ENCODE results near the gene TMEM40.
A peak's percentile ranks its signal among the peaks of the same experiment; 100 is the strongest.
"Not testable (repeated sequence)": the region's sequence is repeated elsewhere in the genome, so short reads cannot be mapped to it uniquely, and the experiment has no call there.

Gene TMEM40

GRCh38 chr3:12727481-12727880, 31.6 kb downstream of the TMEM40 start:
- H3K4me3 ChIP-seq (ENCODE audit: low read depth, low read length): no peak overlapping the region
- TF ChIP-seq, protein P1, sequence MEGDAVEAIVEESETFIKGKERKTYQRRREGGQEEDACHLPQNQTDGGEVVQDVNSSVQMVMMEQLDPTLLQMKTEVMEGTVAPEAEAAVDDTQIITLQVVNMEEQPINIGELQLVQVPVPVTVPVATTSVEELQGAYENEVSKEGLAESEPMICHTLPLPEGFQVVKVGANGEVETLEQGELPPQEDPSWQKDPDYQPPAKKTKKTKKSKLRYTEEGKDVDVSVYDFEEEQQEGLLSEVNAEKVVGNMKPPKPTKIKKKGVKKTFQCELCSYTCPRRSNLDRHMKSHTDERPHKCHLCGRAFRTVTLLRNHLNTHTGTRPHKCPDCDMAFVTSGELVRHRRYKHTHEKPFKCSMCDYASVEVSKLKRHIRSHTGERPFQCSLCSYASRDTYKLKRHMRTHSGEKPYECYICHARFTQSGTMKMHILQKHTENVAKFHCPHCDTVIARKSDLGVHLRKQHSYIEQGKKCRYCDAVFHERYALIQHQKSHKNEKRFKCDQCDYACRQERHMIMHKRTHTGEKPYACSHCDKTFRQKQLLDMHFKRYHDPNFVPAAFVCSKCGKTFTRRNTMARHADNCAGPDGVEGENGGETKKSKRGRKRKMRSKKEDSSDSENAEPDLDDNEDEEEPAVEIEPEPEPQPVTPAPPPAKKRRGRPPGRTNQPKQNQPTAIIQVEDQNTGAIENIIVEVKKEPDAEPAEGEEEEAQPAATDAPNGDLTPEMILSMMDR (IDR thresholded peaks at IDR 0.05; ENCODE audit: low read depth, low read length): no peak

GRCh38 chr3:12725436-12725835, 33.6 kb downstream of the TMEM40 start:
- no peak overlapping the region for H3K4me3 ChIP-seq (ENCODE audit: low read depth, low read length)
- TF ChIP-seq, protein P1 (IDR thresholded peaks at IDR 0.05; ENCODE audit: low read depth, low read length): no peak

- no peak overlapping the region for H3K4me3 ChIP-seq (ENCODE audit: low read depth, low read length)
- TF ChIP-seq, protein P1 (IDR thresholded peaks at IDR 0.05; ENCODE audit: low read depth, low read length): no peak
Observed at GRCh38 chr3:12724794-12725193, 34.3 kb downstream of the TMEM40 start.

DNA sequence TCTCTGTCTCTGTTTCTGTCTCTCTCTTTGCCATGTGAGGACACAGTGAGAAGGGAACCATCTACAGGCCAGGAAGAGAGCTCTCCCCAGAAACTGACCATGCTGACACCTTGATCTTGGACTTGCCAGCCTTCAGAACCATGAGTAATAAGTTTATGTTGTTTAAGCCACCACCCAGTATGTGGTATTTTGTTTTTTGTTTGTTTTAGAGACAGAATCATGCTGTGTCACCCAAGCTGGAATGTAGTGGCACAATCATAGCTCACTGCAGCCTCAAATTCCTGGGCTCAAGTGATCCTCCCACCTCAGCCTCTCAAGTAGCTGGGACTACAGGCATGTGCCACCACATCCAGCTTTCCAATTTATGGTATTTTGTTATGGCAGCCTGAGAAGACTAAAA, 35.7 kb downstream of the TMEM40 start:
- not testable (repeated sequence) for H3K4me3 ChIP-seq (ENCODE audit: low read depth, low read length)

- TF ChIP-seq, protein P1 (IDR thresholded peaks at IDR 0.05; ENCODE audit: low read depth, low read length): no peak
- H3K4me3 ChIP-seq (ENCODE audit: low read depth, low read length): no peak overlapping the region
Observed at GRCh38 chr3:12722226-12722625, 36.8 kb downstream of the TMEM40 start.

- peak overlapping the region; percentile 44 for H3K4me3 ChIP-seq (ENCODE audit: low read depth, low read length)
- TF ChIP-seq, protein P1 (IDR thresholded peaks at IDR 0.05; ENCODE audit: low read depth, low read length): peak; percentile 85
Observed at GRCh38 chr3:12719984-12720898, 38.8 kb downstream of the TMEM40 start.

GRCh38 chr3:12719541-12719940, 39.5 kb downstream of the TMEM40 start:
- peak overlapping the region; percentile 44 for H3K4me3 ChIP-seq (ENCODE audit: low read depth, low read length)
- TF ChIP-seq, protein P1 (IDR thresholded peaks at IDR 0.05; ENCODE audit: low read depth, low read length): no peak
